ENCODE results near the gene LGALS9C. TPM values are rescaled to one million over a fixed set of nuclear protein-coding genes. Genes with fewer than 3 reads are reported as not detected.
"Not testable (repeated sequence)": the region's sequence is repeated elsewhere in the genome, so short reads cannot be mapped to it uniquely, and the experiment has no call there.

LGALS9C gene
- total and polyA plus RNA-seq, 3 experiments from 2014 or later, result not detected

- H3K9me3 Mint-ChIP-seq; H3K36me3 ChIP-seq (ENCODE audit: insufficient read depth, low read length); H3K4me3 ChIP-seq (ENCODE audit: low read length); DNase-seq; H3K4me3 Mint-ChIP-seq; POLR2A ChIA-PET; H3K27ac ChIP-seq (ENCODE audit: low read depth, low read length); H3K4me1 ChIP-seq (ENCODE audit: insufficient read depth, low read length); H3K27me3 Mint-ChIP-seq; H3K36me3 Mint-ChIP-seq; H3K4me1 Mint-ChIP-seq; H3K9me3 ChIP-seq (ENCODE audit: low read length); CTCF ChIA-PET; H3K27ac Mint-ChIP-seq; H3K27me3 ChIP-seq (ENCODE audit: insufficient read depth, low read length, poor library complexity, severe bottlenecking): not testable (repeated sequence)
Measured at GRCh38 chr17:18488622-18489021, 12.0 kb downstream of the LGALS9C start.

- DNase-seq; H3K36me3 Mint-ChIP-seq; H3K4me1 ChIP-seq (ENCODE audit: insufficient read depth, low read length); H3K9me3 Mint-ChIP-seq; H3K27me3 Mint-ChIP-seq; H3K9me3 ChIP-seq (ENCODE audit: low read length); H3K27me3 ChIP-seq (ENCODE audit: insufficient read depth, low read length, poor library complexity, severe bottlenecking); H3K4me1 Mint-ChIP-seq; H3K4me3 ChIP-seq (ENCODE audit: low read length); CTCF ChIA-PET; H3K27ac Mint-ChIP-seq; POLR2A ChIA-PET; H3K27ac ChIP-seq (ENCODE audit: low read depth, low read length); H3K4me3 Mint-ChIP-seq; H3K36me3 ChIP-seq (ENCODE audit: insufficient read depth, low read length): not testable (repeated sequence)
Measured at GRCh38 chr17:18490016-18490415, 13.4 kb downstream of the LGALS9C start.

GRCh38 chr17:18492712-18493480 lies 16.3 kb downstream of the LGALS9C start:
- H3K36me3 ChIP-seq (ENCODE audit: insufficient read depth, low read length); H3K9me3 ChIP-seq (ENCODE audit: low read length); H3K27me3 Mint-ChIP-seq; CTCF ChIA-PET; H3K27ac ChIP-seq (ENCODE audit: low read depth, low read length); H3K36me3 Mint-ChIP-seq; H3K4me1 Mint-ChIP-seq; POLR2A ChIA-PET; H3K4me1 ChIP-seq (ENCODE audit: insufficient read depth, low read length); H3K27me3 ChIP-seq (ENCODE audit: insufficient read depth, low read length, poor library complexity, severe bottlenecking); H3K4me3 ChIP-seq (ENCODE audit: low read length); H3K9me3 Mint-ChIP-seq: not testable (repeated sequence)
- Mint-ChIP-seq H3K27ac (peak overlapping the region in 1 of 8 donors; percentile 55), H3K4me3 (peak overlapping the region in 4 of 7 donors; percentile 43 to 80 (median 70))
- peak in 2 of 5 donors; percentile 9 to 57 for DNase-seq

GRCh38 chr17:18494250-18494768 lies 17.7 kb downstream of the LGALS9C start:
- H3K36me3 ChIP-seq (ENCODE audit: insufficient read depth, low read length); H3K36me3 Mint-ChIP-seq; CTCF ChIA-PET; H3K27me3 Mint-ChIP-seq; H3K4me3 Mint-ChIP-seq; DNase-seq; H3K27me3 ChIP-seq (ENCODE audit: insufficient read depth, low read length, poor library complexity, severe bottlenecking); H3K4me1 Mint-ChIP-seq; H3K9me3 ChIP-seq (ENCODE audit: low read length); POLR2A ChIA-PET; H3K27ac Mint-ChIP-seq; H3K4me1 ChIP-seq (ENCODE audit: insufficient read depth, low read length); H3K4me3 ChIP-seq (ENCODE audit: low read length); H3K27ac ChIP-seq (ENCODE audit: low read depth, low read length); H3K9me3 Mint-ChIP-seq: not testable (repeated sequence)

- H3K4me3 Mint-ChIP-seq; DNase-seq; H3K27me3 Mint-ChIP-seq; H3K9me3 ChIP-seq (ENCODE audit: low read length); H3K36me3 Mint-ChIP-seq; CTCF ChIA-PET; POLR2A ChIA-PET; H3K27me3 ChIP-seq (ENCODE audit: insufficient read depth, low read length, poor library complexity, severe bottlenecking); H3K4me3 ChIP-seq (ENCODE audit: low read length); H3K36me3 ChIP-seq (ENCODE audit: insufficient read depth, low read length); H3K27ac Mint-ChIP-seq; H3K4me1 ChIP-seq (ENCODE audit: insufficient read depth, low read length); H3K27ac ChIP-seq (ENCODE audit: low read depth, low read length); H3K4me1 Mint-ChIP-seq; H3K9me3 Mint-ChIP-seq: not testable (repeated sequence)
Measured at GRCh38 chr17:18497044-18497443, 20.5 kb downstream of the LGALS9C start.

GRCh38 chr17:18499100-18499499 lies 22.5 kb downstream of the LGALS9C start:
- H3K9me3 ChIP-seq (ENCODE audit: low read length); H3K36me3 Mint-ChIP-seq; H3K4me3 Mint-ChIP-seq; CTCF ChIA-PET; H3K27ac ChIP-seq (ENCODE audit: low read depth, low read length); H3K4me1 ChIP-seq (ENCODE audit: insufficient read depth, low read length); H3K4me1 Mint-ChIP-seq; H3K27ac Mint-ChIP-seq; H3K4me3 ChIP-seq (ENCODE audit: low read length); H3K27me3 ChIP-seq (ENCODE audit: insufficient read depth, low read length, poor library complexity, severe bottlenecking); POLR2A ChIA-PET; H3K9me3 Mint-ChIP-seq; DNase-seq; H3K36me3 ChIP-seq (ENCODE audit: insufficient read depth, low read length); H3K27me3 Mint-ChIP-seq: not testable (repeated sequence)

GRCh38 chr17:18499756-18500155 lies 23.2 kb downstream of the LGALS9C start:
- H3K27me3 Mint-ChIP-seq; H3K36me3 Mint-ChIP-seq; H3K9me3 Mint-ChIP-seq; H3K4me1 ChIP-seq (ENCODE audit: insufficient read depth, low read length); CTCF ChIA-PET; H3K4me3 ChIP-seq (ENCODE audit: low read length); H3K9me3 ChIP-seq (ENCODE audit: low read length); POLR2A ChIA-PET; H3K27ac ChIP-seq (ENCODE audit: low read depth, low read length); H3K4me1 Mint-ChIP-seq; H3K36me3 ChIP-seq (ENCODE audit: insufficient read depth, low read length); H3K4me3 Mint-ChIP-seq; H3K27me3 ChIP-seq (ENCODE audit: insufficient read depth, low read length, poor library complexity, severe bottlenecking); H3K27ac Mint-ChIP-seq; DNase-seq: not testable (repeated sequence)

- H3K27me3 Mint-ChIP-seq; H3K4me1 Mint-ChIP-seq; CTCF ChIA-PET; H3K27ac ChIP-seq (ENCODE audit: low read depth, low read length); H3K27ac Mint-ChIP-seq; H3K4me3 ChIP-seq (ENCODE audit: low read length); H3K36me3 ChIP-seq (ENCODE audit: insufficient read depth, low read length); H3K9me3 ChIP-seq (ENCODE audit: low read length); POLR2A ChIA-PET; H3K4me1 ChIP-seq (ENCODE audit: insufficient read depth, low read length); H3K27me3 ChIP-seq (ENCODE audit: insufficient read depth, low read length, poor library complexity, severe bottlenecking); H3K36me3 Mint-ChIP-seq; H3K9me3 Mint-ChIP-seq; H3K4me3 Mint-ChIP-seq; DNase-seq: not testable (repeated sequence)
Measured at GRCh38 chr17:18500281-18500680, 23.7 kb downstream of the LGALS9C start.

- CTCF ChIA-PET; H3K27me3 ChIP-seq (ENCODE audit: insufficient read depth, low read length, poor library complexity, severe bottlenecking); H3K27me3 Mint-ChIP-seq; H3K4me1 ChIP-seq (ENCODE audit: insufficient read depth, low read length); H3K9me3 ChIP-seq (ENCODE audit: low read length); H3K9me3 Mint-ChIP-seq; H3K4me3 ChIP-seq (ENCODE audit: low read length); H3K4me1 Mint-ChIP-seq; H3K27ac ChIP-seq (ENCODE audit: low read depth, low read length); H3K36me3 ChIP-seq (ENCODE audit: insufficient read depth, low read length); DNase-seq; H3K27ac Mint-ChIP-seq; H3K4me3 Mint-ChIP-seq; POLR2A ChIA-PET; H3K36me3 Mint-ChIP-seq: not testable (repeated sequence)
Measured at GRCh38 chr17:18500816-18501215, 24.2 kb downstream of the LGALS9C start.
